ENCODE results near the gene MRAP.

- TF ChIP-seq, protein P1, sequence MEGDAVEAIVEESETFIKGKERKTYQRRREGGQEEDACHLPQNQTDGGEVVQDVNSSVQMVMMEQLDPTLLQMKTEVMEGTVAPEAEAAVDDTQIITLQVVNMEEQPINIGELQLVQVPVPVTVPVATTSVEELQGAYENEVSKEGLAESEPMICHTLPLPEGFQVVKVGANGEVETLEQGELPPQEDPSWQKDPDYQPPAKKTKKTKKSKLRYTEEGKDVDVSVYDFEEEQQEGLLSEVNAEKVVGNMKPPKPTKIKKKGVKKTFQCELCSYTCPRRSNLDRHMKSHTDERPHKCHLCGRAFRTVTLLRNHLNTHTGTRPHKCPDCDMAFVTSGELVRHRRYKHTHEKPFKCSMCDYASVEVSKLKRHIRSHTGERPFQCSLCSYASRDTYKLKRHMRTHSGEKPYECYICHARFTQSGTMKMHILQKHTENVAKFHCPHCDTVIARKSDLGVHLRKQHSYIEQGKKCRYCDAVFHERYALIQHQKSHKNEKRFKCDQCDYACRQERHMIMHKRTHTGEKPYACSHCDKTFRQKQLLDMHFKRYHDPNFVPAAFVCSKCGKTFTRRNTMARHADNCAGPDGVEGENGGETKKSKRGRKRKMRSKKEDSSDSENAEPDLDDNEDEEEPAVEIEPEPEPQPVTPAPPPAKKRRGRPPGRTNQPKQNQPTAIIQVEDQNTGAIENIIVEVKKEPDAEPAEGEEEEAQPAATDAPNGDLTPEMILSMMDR (conservative IDR thresholded peaks at IDR 0.05; ENCODE audit: low read depth, low read length) = no peak
- no peak for TF ChIP-seq EZH2 (IDR thresholded peaks at IDR 0.05; ENCODE audit: borderline replicate concordance, low read depth, low read length, poor library complexity, severe bottlenecking)
Observed at GRCh38 chr21:32329331-32329730, 30.7 kb downstream of the MRAP start.

Data from A673 (cell line).